HepG2 (cell line): ENCODE data around the gene LAMA5. TPM values are rescaled to one million over a fixed set of nuclear protein-coding genes. Genes with fewer than 3 reads are reported as not detected.

Experiments
- GMEB1 ChIP-seq: sonication (generic); formaldehyde crosslinking; IDR thresholded peaks from 2 replicates; pipeline ENCODE4 v1.5.1; 2020; ENCODE audit warnings: missing genetic modification reagents, mild to moderate bottlenecking, borderline replicate concordance
- KLF12 ChIP-seq: sonication (generic); formaldehyde crosslinking; IDR thresholded peaks from 2 replicates; pipeline ENCODE4 v1.4.0; 2020; ENCODE audit warnings: missing genetic modification reagents, borderline replicate concordance
- PITX1 ChIP-seq: sonication (generic); formaldehyde crosslinking; IDR thresholded peaks from 2 replicates; pipeline ENCODE4 v1.5.1; 2020; ENCODE audit warnings: mild to moderate bottlenecking, missing genetic modification reagents
- RAD51 ChIP-seq: fragments of 450-650 bp; IDR thresholded peaks from 2 replicates; pipeline ENCODE4 v1.6.1; 2016; ENCODE audit warnings: borderline replicate concordance
- SATB2 ChIP-seq: sonication (generic); formaldehyde crosslinking; IDR thresholded peaks from 2 replicates; pipeline ENCODE4 v1.5.0; 2020; ENCODE audit warnings: missing genetic modification reagents
- SIN3B ChIP-seq: fragments of 150-350 bp; IDR thresholded peaks from 2 replicates; pipeline ENCODE4 v1.6.1; 2014; ENCODE audit warnings: low read length
- THAP11 ChIP-seq: IDR thresholded peaks from 2 replicates; pipeline ENCODE4 v1.6.1; 2016; ENCODE audit warnings: missing biosample characterization, missing genetic modification reagents
- THAP8 ChIP-seq: sonication (generic); formaldehyde crosslinking; IDR thresholded peaks from 2 replicates; pipeline ENCODE4 v1.5.1; 2020; ENCODE audit warnings: missing genetic modification reagents, mild to moderate bottlenecking, borderline replicate concordance
- YEATS2 ChIP-seq: sonication (generic); formaldehyde crosslinking; IDR thresholded peaks from 2 replicates; pipeline ENCODE4 v1.4.0; 2020; ENCODE audit warnings: missing genetic modification reagents, borderline replicate concordance
- ZBTB3 ChIP-seq: sonication (generic); formaldehyde crosslinking; IDR thresholded peaks from 2 replicates; pipeline ENCODE4 v1.4.0; 2020; ENCODE audit warnings: low read depth, mild to moderate bottlenecking, moderate library complexity, missing genetic modification reagents, borderline replicate concordance
- ZNF343 ChIP-seq: sonication (generic); formaldehyde crosslinking; IDR thresholded peaks from 2 replicates; pipeline ENCODE4 v1.4.0; 2020; ENCODE audit warnings: mild to moderate bottlenecking, missing genetic modification reagents
- ZNF546 ChIP-seq: sonication (generic); formaldehyde crosslinking; conservative IDR thresholded peaks from 2 replicates; pipeline ENCODE4 v1.8.1; 2023; ENCODE audit warnings: mild to moderate bottlenecking, missing genetic modification reagents
- ZNF558 ChIP-seq: sonication (generic); formaldehyde crosslinking; IDR thresholded peaks from 2 replicates; pipeline ENCODE4 v1.9.0; 2022; ENCODE audit warnings: mild to moderate bottlenecking, missing genetic modification reagents, borderline replicate concordance
- ZNF615 ChIP-seq: sonication (generic); formaldehyde crosslinking; IDR thresholded peaks from 2 replicates; pipeline ENCODE4 v1.5.0; 2020; ENCODE audit warnings: mild to moderate bottlenecking, missing genetic modification reagents, borderline replicate concordance
- ZNF788 ChIP-seq: sonication (generic); formaldehyde crosslinking; IDR thresholded peaks from 2 replicates; pipeline ENCODE4 v1.5.0; 2020; ENCODE audit warnings: mild to moderate bottlenecking, missing genetic modification reagents, borderline replicate concordance
- ZSCAN9 ChIP-seq: IDR thresholded peaks from 2 replicates; pipeline ENCODE4 v1.6.1; 2016; ENCODE audit warnings: borderline replicate concordance
- ZXDC ChIP-seq: sonication (generic); formaldehyde crosslinking; IDR thresholded peaks from 2 replicates; pipeline ENCODE4 v1.5.0; 2020; ENCODE audit warnings: mild to moderate bottlenecking, missing genetic modification reagents
- polyA plus RNA-seq, 8 experiments: library from polyadenylated mRNA; depleted of rRNA in 3 of 8; stranded (reverse) in 7 of 8; unstranded in 1 of 8; fragments of >200 nt; fragmentation: Illumina TruSeq in 4 of 8; extraction: Trizol in 4 of 8; gene quantifications; 2 replicates each; pipeline versions ENCODE4 v1.2.1 to v1.2.3, GENCODE V29; 2011 to 2016; ENCODE audit warnings: low read depth in 4 of 8, missing spikeins in 1 of 8, mixed read lengths in 1 of 8; ENCODE audit not compliant: insufficient read depth in 1 of 8
- total RNA-seq, 5 experiments: library from RNA; depleted of rRNA; stranded (reverse); fragments of >200 nt; fragmentation: Illumina TruSeq; extraction: Trizol; gene quantifications; 2 replicates each; pipeline ENCODE4 v1.2.3, GENCODE V29; 2016; ENCODE audit warnings: low read depth in 1 of 5
- TF ChIP-seq, protein P1 (sequence below): sonication (generic); formaldehyde crosslinking; IDR thresholded peaks from 2 replicates; pipeline ENCODE4 v1.8.0; 2022; ENCODE audit warnings: mild to moderate bottlenecking, missing genetic modification reagents, moderate library complexity
- TF ChIP-seq, protein P2 (sequence below): IDR thresholded peaks from 2 replicates; pipeline ENCODE4 v1.6.1; 2016; ENCODE audit warnings: low read depth
- TF ChIP-seq, protein P3 (sequence below): fragments of 450-650 bp; IDR thresholded peaks from 2 replicates; pipeline ENCODE4 v1.6.1; 2017

Gene LAMA5
- total and polyA plus RNA-seq, 2 of the 13 experiments (the other 11 are each of a cell fraction or from before 2014, with no cell fraction given): 21.0 to 44.7 TPM

- no peak for TF ChIP-seq THAP8 (CRISPR knock-in tag)
- TF ChIP-seq, protein P1, sequence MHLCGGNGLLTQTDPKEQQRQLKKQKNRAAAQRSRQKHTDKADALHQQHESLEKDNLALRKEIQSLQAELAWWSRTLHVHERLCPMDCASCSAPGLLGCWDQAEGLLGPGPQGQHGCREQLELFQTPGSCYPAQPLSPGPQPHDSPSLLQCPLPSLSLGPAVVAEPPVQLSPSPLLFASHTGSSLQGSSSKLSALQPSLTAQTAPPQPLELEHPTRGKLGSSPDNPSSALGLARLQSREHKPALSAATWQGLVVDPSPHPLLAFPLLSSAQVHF (CRISPR knock-in tag): no peak
- TF ChIP-seq ZNF788 (CRISPR knock-in tag): peak; percentile 35; the same call in 1 of the 2 replicates
- no peak for TF ChIP-seq RAD51
- TF ChIP-seq ZNF343 (CRISPR knock-in tag): no peak
- no peak for TF ChIP-seq ZSCAN9
- TF ChIP-seq ZNF546 (CRISPR knock-in tag): no peak
- no peak for TF ChIP-seq SIN3B
- TF ChIP-seq, protein P2, sequence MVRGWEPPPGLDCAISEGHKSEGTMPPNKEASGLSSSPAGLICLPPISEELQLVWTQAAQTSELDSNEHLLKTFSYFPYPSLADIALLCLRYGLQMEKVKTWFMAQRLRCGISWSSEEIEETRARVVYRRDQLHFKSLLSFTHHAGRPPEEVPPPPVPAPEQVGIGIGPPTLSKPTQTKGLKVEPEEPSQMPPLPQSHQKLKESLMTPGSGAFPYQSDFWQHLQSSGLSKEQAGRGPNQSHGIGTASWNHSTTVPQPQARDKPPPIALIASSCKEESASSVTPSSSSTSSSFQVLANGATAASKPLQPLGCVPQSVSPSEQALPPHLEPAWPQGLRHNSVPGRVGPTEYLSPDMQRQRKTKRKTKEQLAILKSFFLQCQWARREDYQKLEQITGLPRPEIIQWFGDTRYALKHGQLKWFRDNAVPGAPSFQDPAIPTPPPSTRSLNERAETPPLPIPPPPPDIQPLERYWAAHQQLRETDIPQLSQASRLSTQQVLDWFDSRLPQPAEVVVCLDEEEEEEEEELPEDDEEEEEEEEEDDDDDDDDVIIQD (CRISPR knock-in tag): no peak
- no peak for TF ChIP-seq ZNF558 (CRISPR knock-in tag)
- peak; percentile 53; the same call in 1 of the 2 replicates for TF ChIP-seq GMEB1 (CRISPR knock-in tag)
- no peak for TF ChIP-seq SATB2 (CRISPR knock-in tag)
- TF ChIP-seq YEATS2 (CRISPR knock-in tag): peak; percentile 0; the same call in 1 of the 2 replicates
- TF ChIP-seq PITX1 (CRISPR knock-in tag): 0 out of 2 replicates have a peak, but pooled peaks have one; percentile 6
- TF ChIP-seq, protein P3, sequence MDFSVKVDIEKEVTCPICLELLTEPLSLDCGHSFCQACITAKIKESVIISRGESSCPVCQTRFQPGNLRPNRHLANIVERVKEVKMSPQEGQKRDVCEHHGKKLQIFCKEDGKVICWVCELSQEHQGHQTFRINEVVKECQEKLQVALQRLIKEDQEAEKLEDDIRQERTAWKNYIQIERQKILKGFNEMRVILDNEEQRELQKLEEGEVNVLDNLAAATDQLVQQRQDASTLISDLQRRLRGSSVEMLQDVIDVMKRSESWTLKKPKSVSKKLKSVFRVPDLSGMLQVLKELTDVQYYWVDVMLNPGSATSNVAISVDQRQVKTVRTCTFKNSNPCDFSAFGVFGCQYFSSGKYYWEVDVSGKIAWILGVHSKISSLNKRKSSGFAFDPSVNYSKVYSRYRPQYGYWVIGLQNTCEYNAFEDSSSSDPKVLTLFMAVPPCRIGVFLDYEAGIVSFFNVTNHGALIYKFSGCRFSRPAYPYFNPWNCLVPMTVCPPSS: no peak
- peak; percentile 57; the same call in 1 of the 2 replicates for TF ChIP-seq KLF12 (CRISPR knock-in tag)
- TF ChIP-seq THAP11 (CRISPR knock-in tag): peak; percentile 46; the same call in 1 of the 2 replicates
- TF ChIP-seq ZXDC (CRISPR knock-in tag): no peak; the same call in 1 of the 2 replicates
- no peak for TF ChIP-seq ZNF615 (CRISPR knock-in tag)
- TF ChIP-seq ZBTB3: no peak
Observed at GRCh38 chr20:62405108-62405980, 38.2 kb upstream of the LAMA5 start (continued).
